ENCODE measurements around the gene ANKRD39. TPM values are rescaled to one million over a fixed set of nuclear protein-coding genes. Genes with fewer than 3 reads are reported as not detected.

Gene ANKRD39
- total and polyA plus RNA-seq, 2 donors (not counting 1 experiment from before 2014, with no cell fraction given) = 14.8 to 19.3 TPM

- no peak overlapping the region for H3K4me3 Mint-ChIP-seq
- no peaks in the 10 kb centered on the region for H3K9me3 Mint-ChIP-seq (ENCODE audit: insufficient read depth)
- peaks cover 12% of the 10 kb centered on the region for H3K4me1 Mint-ChIP-seq
- intact Hi-C loops (cut with micrococcal nuclease) = loop anchor here (1.0 to 5.0 kb wide), 5 partner anchors 13 to 165 kb away; partner anchors contain the start of genes KANSL3 and LMAN2L
- Histone ChIP-seq H3K4me3 (ENCODE audit: control extremely low read depth in 1 of 5, extremely low read depth in 1 of 5, insufficient read depth in 1 of 5, low read depth in 2 of 5, low read length in 4 of 5) (no peak overlapping the region), H3K4me1 (ENCODE audit: control insufficient read depth in 2 of 2, insufficient read depth in 2 of 2, low read length in 2 of 2) (peaks cover 30 to 38% of the 10 kb centered on the region in 2 donors), H3K27me3 (replicated peaks in 1 of 4; ENCODE audit: control extremely low read depth in 1 of 4, control insufficient read depth in 3 of 4, insufficient read depth in 4 of 4, low read length in 3 of 4) (no peaks in the 10 kb centered on the region), H3K27ac (ENCODE audit: low read length in 2 of 2) (peak overlapping the region; percentile 51), H4K20me1 (ENCODE audit: control insufficient read depth, insufficient read depth, low read length, poor library complexity, severe bottlenecking) (no peaks in the 10 kb centered on the region), H3K9me3 (ENCODE audit: control extremely low read depth in 1 of 3, control insufficient read depth in 2 of 3, insufficient read depth in 1 of 3, low read length in 2 of 3) (peaks cover 0 to 3% (median 0%) of the 10 kb centered on the region in 3 donors), H3K79me2 (ENCODE audit: control insufficient read depth, insufficient read depth, low read length) (peaks cover 5% of the 10 kb centered on the region), H3K9ac (ENCODE audit: low read length) (no peak overlapping the region), H3K4me2 (replicated peaks; ENCODE audit: low read depth, low read length, poor library complexity, severe bottlenecking) (peak overlapping the region; percentile 49), H2AFZ (ENCODE audit: insufficient read depth, low read depth, low read length, poor library complexity, severe bottlenecking) (peak overlapping the region; percentile 41), H3K36me3 (replicated peaks in 1 of 2; ENCODE audit: control extremely low read depth in 1 of 2, control insufficient read depth in 1 of 2, extremely low read depth in 1 of 2, insufficient read depth in 2 of 2, low read length in 1 of 2) (peaks cover 0 to 37% of the 10 kb centered on the region in 2 experiments)
- TF ChIP-seq EZH2 (IDR thresholded peaks at IDR 0.05; ENCODE audit: borderline replicate concordance, insufficient read depth, low read depth, low read length, poor library complexity, severe bottlenecking) (no peak), CTCF (IDR thresholded peaks at IDR 0.05) (no peak)
- ChIA-PET POLR2A (interaction anchor here (0.6 kb wide), 1 partner anchor 50 kb away, joined by 7 read pairs; no protein-coding TSS in a partner anchor), CTCF (interaction anchor here (0.6 to 3.8 kb wide), 9 partner anchors 17 to 165 kb away, joined by 3 to 45 read pairs (median 4); partner anchors contain the start of genes CNNM4 and KANSL3)
- DNase-seq (peak; percentile 43), ATAC-seq (ENCODE audit: low read depth) (peak; percentile 22)
- 34% methylated on average over 10 of the region's 10 CpGs for WGBS (ENCODE audit: insufficient coverage)
- H3K27ac Mint-ChIP-seq = no peak overlapping the region
- H3K27me3 Mint-ChIP-seq = no peaks in the 10 kb centered on the region
These were observed 55.8 kb downstream of the ANKRD39 start for GRCh38 chr2:96801786-96802595.

Measured in B cell (primary cell).